Lower leg skin (tissue), 4 donors: Measurements from ENCODE around the gene ACP1. TPM values are rescaled to one million over a fixed set of nuclear protein-coding genes. Genes with fewer than 3 reads are reported as not detected.

Experiments used
- DNase-seq, 2 donors: peaks; one replicate each; pipeline ENCODE4 v3.0.0-alpha.2; 2019; ENCODE audit warnings: low spot score in 2 of 2
- H3K4me3 ChIP-seq: fragments of 200-600 bp; sonication (generic); 2 replicates; pipeline ENCODE4 v1.5.1; 2017; ENCODE audit warnings: mild to moderate bottlenecking, low read depth; ENCODE audit not compliant: poor library complexity, severe bottlenecking
- POLR2A ChIP-seq, 2 donors: fragments of 450-650 bp; IDR thresholded peaks; one replicate each; pipeline ENCODE4 v1.6.1; 2016 to 2017; ENCODE audit warnings: antibody characterized with exemption in 2 of 2, mild to moderate bottlenecking in 1 of 2, moderate library complexity in 1 of 2
- WGBS, 2 donors: methylation state at CpG; one replicate each; pipeline ENCODE4 v1.1.5; 2018; 5-methylcytosine and 5-hydroxymethylcytosine counted together
- intact Hi-C: fragments of 100-400 bp; cut with DNase I; formaldehyde crosslinking; loops from one replicate; pipeline ENCODE4 v1.15.0; 2023; ENCODE audit warnings: low total_unique reads
- total RNA-seq, 4 donors: library from RNA; depleted of rRNA; stranded (reverse); fragments of >200 nt; gene quantifications; one replicate each; pipeline ENCODE4 v1.1.0, GENCODE V29; 2016
- TF ChIP-seq, protein P1 (sequence below), 3 donors: fragments of 450-650 bp; IDR thresholded peaks; one replicate each; pipeline ENCODE4 v1.5.1; 2016; ENCODE audit warnings: antibody characterized with exemption in 3 of 3, mild to moderate bottlenecking in 3 of 3, moderate library complexity in 2 of 3

Gene ACP1
- total RNA-seq, 4 donors from 2014 or later: 50.9 to 71.7 (median 54.6) TPM

DNA sequence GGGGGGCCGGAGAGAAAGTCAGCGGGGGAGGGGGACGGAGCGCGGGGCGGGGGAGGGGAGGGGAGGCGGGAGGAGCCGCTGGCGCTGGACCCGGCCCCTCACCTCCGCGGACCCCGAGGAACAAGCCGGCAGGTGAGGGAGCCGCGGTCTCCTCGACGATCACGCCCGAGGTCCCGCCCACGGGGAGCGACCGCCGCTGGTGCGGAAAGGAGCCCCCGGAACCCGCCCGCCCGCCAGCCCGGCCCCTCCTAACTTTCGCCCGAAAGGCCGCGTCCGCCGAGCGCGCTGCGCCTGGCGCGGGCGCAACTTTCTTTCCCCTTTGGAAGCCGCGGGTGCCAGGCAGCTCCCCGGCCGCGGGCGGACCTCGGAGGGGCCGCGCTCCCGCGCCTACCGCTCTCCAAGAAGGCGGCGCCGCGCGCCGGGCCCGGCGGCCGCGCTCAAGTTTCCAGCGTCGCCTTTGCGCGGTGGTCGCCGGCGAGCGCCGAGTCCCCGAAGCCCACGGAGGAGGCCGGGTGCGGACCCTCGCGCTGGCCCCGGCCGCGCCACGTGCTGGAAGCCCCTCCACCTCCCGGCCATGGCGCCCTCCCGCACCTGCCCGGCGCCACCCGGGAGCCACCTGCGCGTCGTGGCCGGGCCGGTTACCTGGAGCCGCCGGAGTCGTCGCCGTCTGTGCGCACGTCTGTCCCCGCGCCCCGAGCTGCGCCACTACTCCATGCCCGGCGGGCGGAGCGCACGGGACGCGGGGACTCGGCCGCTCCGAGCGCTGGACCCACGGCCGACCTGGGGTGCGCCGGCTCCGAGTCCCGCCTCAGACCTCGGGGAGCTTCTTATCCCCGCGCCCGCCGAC lies 23.4 kb downstream of the ACP1 start, which contains the start of gene ALKAL2:
TSS of gene ALKAL2 (minus strand) at position 181 of the 847 bp plus-strand sequence. CDS start 256 bp downstream, outside the sequence.
- intact Hi-C loops: no loop called here
- H3K4me3 ChIP-seq: peak within 1 kb of the TSS; percentile 25
- DNase-seq: no peak
- no peak for TF ChIP-seq POLR2A (IDR thresholded peaks at IDR 0.05)
- TF ChIP-seq, protein P1, sequence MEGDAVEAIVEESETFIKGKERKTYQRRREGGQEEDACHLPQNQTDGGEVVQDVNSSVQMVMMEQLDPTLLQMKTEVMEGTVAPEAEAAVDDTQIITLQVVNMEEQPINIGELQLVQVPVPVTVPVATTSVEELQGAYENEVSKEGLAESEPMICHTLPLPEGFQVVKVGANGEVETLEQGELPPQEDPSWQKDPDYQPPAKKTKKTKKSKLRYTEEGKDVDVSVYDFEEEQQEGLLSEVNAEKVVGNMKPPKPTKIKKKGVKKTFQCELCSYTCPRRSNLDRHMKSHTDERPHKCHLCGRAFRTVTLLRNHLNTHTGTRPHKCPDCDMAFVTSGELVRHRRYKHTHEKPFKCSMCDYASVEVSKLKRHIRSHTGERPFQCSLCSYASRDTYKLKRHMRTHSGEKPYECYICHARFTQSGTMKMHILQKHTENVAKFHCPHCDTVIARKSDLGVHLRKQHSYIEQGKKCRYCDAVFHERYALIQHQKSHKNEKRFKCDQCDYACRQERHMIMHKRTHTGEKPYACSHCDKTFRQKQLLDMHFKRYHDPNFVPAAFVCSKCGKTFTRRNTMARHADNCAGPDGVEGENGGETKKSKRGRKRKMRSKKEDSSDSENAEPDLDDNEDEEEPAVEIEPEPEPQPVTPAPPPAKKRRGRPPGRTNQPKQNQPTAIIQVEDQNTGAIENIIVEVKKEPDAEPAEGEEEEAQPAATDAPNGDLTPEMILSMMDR (IDR thresholded peaks at IDR 0.05): no peak
- WGBS, 2 donors: 0 to 2% methylated on average over 2 to 44 of the region's 128 CpGs

DNA sequence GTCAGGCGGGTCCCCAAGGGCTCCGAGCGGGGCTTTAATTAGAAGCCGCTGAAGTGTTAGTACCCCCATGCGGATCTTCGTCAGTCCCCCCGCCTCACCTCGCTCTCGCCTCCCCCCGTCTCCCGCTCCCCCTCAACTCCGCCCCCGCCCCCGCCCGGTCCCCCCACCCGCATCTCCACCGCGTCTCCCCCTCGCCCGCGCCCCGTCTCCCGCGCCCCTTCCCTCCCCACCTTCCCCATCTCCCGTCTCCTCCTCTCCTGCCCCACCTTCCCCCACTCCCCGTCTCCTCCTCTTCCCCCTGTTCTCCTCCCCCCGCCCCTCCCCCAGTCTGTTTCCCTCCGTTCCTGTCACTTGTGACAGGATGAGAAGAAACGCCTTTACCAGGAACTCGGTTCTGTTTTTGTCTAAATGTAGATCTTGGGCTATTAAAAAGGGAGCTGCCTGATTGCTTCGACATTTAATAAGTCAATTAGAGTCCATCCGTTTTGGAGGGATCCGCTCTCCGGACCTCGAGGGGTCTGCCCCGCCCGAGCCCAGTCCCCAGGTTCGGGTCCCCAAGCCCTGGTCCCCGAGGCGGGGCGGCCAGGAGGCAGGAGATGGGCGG lies 24.1 kb downstream of the ACP1 start:
- DNase-seq: no peak
- WGBS, 2 donors: 2 to 3% methylated on average over 20 to 22 of the region's 42 CpGs
- TF ChIP-seq POLR2A (IDR thresholded peaks at IDR 0.05): no peak
- TF ChIP-seq, protein P1 (IDR thresholded peaks at IDR 0.05): no peak
- peak overlapping the region; percentile 16 for H3K4me3 ChIP-seq
- intact Hi-C loops: no loop called here

DNA sequence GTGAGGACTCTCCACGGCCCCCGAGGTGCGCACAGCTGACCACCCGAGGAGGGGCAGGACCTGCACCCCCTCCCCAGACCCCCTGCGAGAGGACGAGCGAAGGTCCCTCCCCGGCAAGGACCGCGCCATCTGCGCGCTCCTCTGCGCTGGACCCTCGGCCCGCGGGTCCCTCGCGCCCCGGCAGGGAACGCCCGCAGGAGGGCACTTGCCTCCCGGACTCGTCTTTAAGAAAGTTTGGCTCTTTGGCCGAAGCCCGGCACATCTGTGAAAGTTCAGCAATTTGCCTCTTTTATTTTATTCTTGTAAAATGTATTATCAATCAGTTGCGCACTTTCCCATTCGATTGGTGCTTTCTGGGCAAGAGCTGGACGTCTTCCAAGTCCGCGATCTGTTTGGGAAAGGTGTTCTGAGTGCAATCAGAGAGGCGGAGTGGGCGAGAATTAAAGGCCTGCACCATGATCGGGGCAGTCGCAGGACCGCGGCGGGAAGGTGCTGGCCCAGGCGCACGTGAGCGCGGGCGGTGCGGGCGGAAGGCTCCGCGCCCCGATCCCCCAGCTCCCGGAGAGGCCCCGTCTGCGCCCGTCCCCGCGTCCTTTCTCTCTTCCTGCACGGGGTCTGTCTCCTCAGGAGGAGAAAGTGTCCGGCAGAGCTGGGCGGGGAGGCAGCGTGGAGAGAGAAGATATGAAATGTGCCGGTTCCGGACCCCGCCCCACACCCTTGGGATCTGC lies 24.8 kb downstream of the ACP1 start:
- no peak for DNase-seq
- 1 to 2% methylated on average over 49 to 55 of the region's 60 CpGs for WGBS, 2 donors
- TF ChIP-seq, protein P1 (IDR thresholded peaks at IDR 0.05): no peak
- H3K4me3 ChIP-seq: peak overlapping the region; percentile 16
- intact Hi-C loops: no loop called here

DNA sequence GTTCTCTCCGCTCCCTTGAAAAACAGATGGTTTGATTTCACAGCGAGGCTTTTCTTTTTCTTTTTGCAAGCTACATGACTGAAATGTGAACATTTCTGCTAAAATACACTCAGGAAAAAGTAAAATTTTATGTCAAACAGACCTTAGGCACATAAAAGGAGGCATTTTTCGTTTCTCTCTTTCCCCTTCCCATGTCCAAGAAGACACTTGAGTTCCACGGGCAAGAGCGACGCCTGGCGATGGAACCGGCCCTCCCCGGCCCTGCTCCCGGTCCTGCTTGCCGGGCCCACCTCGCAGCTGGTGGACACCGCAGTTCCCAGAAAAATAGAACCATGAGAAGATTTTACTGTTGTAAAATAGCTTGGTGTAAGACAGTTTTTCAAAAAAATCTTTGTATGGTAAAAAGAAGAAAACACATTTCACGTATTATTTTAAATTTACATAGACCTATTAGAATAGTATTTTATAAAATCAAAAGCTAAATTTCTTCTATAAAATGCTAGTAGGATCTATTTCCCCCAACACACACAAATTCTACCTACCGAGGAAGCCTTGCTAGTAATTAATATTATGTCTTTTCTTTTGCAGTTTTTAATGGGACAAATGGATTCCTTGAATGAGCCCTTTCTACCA lies 25.5 kb downstream of the ACP1 start:
- intact Hi-C loops: no loop called here
- TF ChIP-seq POLR2A (IDR thresholded peaks at IDR 0.05): no peak
- TF ChIP-seq, protein P1 (IDR thresholded peaks at IDR 0.05): no peak
- WGBS, 2 donors: 8 to 9% methylated on average over 15 of the region's 15 CpGs
- peak overlapping the region; percentile 16 for H3K4me3 ChIP-seq
- DNase-seq: peak; percentile 63 to 92

DNA sequence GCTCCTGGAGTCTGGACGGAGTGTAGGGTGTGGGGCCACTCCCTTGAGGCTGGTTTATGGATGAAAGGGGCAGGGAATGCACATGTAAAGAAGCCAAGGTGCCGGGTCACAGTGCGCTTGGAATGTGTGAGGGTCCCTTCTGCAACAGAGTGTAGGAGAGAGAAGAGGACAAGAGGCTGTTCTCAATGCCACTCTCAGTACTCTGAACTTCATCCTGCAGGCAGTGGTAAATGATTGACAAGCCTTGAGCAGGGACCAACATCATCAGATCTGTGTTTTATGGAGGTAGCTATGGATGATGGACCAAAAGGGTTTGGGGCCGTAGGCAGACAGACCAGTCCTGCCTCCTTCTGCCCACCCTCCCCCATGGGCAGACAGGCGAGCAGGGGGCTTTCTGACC lies 30.3 kb downstream of the ACP1 start:
- intact Hi-C loops: no loop called here
- WGBS, 2 donors: 79 to 81% methylated on average over 5 of the region's 5 CpGs
- H3K4me3 ChIP-seq: no peak overlapping the region
- DNase-seq: no peak
- TF ChIP-seq, protein P1 (IDR thresholded peaks at IDR 0.05): no peak
- TF ChIP-seq POLR2A (IDR thresholded peaks at IDR 0.05): no peak
